GM21447 (cell line): ENCODE data around the gene SLC2A10.

ENCODE experiments used
- ATAC-seq: cut with Tn5 transposase; IDR thresholded peaks from one replicate; pipeline ENCODE4 v1.9.1; 2021; ENCODE audit not compliant: unreplicated experiment

SLC2A10 gene

DNA sequence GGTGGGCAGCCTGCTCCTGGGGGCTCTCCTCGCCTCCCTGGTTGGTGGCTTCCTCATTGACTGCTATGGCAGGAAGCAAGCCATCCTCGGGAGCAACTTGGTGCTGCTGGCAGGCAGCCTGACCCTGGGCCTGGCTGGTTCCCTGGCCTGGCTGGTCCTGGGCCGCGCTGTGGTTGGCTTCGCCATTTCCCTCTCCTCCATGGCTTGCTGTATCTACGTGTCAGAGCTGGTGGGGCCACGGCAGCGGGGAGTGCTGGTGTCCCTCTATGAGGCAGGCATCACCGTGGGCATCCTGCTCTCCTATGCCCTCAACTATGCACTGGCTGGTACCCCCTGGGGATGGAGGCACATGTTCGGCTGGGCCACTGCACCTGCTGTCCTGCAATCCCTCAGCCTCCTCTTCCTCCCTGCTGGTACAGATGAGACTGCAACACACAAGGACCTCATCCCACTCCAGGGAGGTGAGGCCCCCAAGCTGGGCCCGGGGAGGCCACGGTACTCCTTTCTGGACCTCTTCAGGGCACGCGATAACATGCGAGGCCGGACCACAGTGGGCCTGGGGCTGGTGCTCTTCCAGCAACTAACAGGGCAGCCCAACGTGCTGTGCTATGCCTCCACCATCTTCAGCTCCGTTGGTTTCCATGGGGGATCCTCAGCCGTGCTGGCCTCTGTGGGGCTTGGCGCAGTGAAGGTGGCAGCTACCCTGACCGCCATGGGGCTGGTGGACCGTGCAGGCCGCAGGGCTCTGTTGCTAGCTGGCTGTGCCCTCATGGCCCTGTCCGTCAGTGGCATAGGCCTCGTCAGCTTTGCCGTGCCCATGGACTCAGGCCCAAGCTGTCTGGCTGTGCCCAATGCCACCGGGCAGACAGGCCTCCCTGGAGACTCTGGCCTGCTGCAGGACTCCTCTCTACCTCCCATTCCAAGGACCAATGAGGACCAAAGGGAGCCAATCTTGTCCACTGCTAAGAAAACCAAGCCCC lies 16.0 kb downstream of the SLC2A10 start:
- no peak for ATAC-seq

DNA sequence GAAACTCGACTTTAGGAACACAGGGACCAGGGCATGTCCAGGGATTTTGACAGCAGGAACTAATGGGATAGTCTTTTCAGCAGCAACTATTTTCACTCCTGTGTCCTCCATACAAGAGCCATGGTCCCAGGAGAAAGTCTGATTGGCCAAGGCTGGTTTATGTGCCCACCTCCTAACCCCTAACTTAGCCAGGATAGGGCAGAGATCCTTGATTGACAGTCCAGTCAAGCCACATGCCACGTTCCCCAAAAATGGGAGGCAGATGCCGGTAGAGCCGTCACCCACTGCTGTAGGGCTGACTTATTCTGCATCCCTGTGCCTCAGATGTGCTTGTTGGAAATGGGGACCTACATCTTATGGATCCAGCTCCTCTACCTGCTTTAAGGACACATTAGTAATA lies 22.3 kb downstream of the SLC2A10 start:
- no peak for ATAC-seq

GRCh38 chr20:46735436-46735835 lies 26.0 kb downstream of the SLC2A10 start:
- no peak for ATAC-seq

DNA sequence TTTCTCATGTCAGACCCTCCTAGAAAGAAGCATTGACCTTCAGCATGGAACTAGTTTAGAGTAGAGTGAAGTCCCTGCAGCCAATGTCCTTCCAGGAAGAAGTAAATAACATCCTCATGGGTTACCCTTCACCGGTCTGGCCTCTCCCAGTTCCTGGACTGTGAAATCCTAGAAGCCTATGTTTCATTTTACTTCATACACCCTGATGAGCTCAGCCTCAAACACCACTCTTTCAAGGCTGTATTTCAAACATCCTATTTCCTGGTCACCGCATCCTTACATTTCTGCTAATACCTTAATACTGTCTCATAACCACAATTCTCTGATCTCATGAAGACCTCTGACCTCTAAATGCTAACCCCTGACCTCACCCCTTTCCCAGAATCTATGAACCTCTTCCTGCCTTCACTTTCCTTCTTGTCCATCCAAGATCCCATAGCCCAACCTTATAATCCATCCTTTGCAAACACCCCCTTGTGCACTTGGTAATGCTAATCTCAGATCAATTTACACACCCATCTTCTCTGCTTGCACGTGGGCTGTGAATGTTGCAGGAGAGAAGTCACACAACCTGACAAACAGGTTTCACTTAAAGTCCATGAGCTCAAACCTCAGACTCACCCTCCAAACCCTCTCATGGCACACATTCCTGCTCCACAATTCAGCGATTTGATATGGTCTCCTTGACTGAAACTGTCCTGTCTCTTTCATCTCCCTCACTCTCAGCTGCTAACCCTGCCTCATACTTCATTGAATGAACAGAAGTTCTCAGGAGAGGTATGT lies 30.2 kb downstream of the SLC2A10 start:
- ATAC-seq, result no peak

- no peak for ATAC-seq
Observed at GRCh38 chr20:46740214-46740609, 30.8 kb downstream of the SLC2A10 start.

- ATAC-seq, result no peak
Observed at GRCh38 chr20:46741924-46742668, 32.6 kb downstream of the SLC2A10 start.

- no peak for ATAC-seq
Observed at GRCh38 chr20:46742669-46743045, 33.2 kb downstream of the SLC2A10 start.

DNA sequence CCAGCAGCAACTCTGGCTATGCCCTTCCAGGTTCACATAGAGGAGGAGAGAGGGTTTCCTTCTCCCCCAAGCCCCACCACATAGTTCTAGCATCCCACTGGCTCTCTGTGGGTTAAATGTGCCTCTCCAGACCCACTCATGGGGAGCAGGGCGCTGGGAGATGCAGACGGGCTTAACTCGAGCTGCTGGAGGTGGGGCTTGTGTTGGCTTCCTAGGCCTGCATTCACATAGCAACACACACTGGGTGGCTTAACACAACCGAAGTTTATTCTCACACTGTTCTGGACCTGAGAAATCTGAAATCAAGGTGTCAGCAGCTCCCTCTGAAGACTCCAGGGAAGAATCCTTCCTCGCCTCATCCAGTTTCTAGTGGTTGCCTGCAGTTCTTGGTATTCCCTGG lies 33.6 kb downstream of the SLC2A10 start:
- no peak for ATAC-seq

DNA sequence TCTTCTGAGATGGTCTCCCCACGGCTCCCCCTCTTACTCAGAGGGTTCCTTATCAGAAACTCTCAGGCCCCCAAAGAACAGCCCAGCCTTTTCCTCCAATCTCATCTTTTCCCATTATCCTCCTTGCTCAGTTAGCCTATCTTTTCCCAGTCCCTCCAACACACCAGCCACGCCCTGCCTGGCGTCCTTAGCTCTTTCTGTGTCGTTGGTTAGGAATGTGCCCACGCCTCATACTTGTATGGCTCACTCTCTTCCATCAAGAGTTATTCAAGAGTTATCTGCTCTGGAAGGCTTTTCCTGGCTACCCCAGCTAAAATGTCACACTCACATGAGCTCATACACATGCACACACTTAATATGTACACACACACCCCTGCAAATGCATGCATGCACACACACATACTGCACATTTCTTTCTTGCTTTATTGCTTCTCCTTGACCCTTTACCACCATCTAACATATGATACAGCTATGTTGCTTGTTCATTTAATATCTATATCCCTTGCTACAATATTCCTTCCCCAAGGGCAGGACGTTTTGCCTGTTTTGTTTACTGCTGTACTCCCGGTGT lies 37.6 kb downstream of the SLC2A10 start:
- no peak for ATAC-seq

- no peak for ATAC-seq
Observed at GRCh38 chr20:46749147-46749546, 39.7 kb downstream of the SLC2A10 start.

DNA sequence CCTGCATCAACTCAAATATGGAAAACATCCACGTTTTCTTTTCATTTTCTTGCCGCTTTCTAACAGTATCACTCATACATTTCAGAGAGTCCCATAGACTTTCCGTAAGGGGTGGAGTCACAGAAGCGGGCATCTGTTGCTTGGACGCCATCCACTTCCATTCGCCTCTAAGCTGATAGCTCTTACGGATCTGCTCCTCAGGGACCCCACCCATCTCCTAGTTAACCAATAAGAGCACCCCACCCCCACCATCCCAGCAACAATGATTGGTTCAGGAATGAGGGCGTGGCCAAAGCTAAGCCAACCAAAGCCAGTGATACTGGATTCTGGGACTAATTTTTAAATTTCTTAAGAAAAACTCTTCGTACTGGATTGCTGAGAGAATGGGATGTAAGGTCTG lies 42.4 kb downstream of the SLC2A10 start:
- ATAC-seq, result no peak

- no peak for ATAC-seq
Observed at GRCh38 chr20:46752728-46753127, 43.3 kb downstream of the SLC2A10 start.

- no peak for ATAC-seq
Observed at GRCh38 chr20:46755483-46756413, 46.3 kb downstream of the SLC2A10 start.

GRCh38 chr20:46756419-46756818 lies 47.0 kb downstream of the SLC2A10 start:
- ATAC-seq, result no peak

GRCh38 chr20:46757135-46757534 lies 47.7 kb downstream of the SLC2A10 start:
- ATAC-seq, result no peak

DNA sequence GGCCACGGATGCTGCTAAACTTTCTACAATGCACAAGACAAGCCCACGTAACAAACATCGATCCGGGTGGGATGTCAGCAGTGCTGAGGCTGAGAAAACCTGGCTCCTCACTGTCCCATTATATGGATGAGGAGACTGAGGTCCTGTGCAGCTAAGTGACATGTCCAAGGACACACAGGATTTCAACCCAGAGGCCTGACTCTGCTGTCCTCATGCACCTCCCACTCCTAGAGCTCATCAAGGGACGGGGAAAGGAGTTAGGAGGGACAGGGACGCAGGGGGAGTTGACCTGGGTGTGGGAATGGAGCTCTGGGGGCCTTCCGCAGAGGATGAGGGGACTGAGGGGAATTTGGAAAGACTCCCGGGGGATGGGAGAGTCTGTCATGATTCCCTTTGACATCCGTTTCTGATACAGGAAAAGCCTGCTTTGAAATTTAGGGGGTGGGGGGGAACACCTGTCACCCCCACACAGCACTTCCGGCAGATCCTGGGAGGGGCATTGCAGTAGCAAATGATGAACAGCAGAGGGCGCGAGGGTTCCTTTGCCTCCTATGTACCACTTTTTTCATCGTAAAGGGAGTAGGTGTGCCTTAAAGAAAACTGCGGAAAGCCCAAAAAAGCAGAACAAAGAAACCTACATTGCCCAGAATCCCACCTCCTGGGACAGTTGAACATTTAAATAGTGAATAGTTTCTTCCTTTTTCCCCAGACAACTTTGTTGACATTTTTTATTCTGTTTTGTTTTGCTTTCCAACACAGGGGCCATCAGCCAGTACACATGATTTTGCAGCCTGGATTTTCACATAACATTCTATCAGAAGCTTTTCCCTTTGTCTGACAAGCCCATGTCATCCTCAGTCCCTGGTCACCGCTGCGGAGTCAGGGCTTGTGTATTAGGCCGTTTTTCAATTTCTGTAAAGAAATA lies 48.6 kb downstream of the SLC2A10 start:
- ATAC-seq, result no peak

GRCh38 chr20:46758929-46759669 lies 49.6 kb downstream of the SLC2A10 start:
- no peak for ATAC-seq

GRCh38 chr20:46761566-46761965 lies 52.1 kb downstream of the SLC2A10 start:
- ATAC-seq, result no peak
